Measurements from ENCODE around the gene FUOM. TPM values are rescaled to one million over a fixed set of nuclear protein-coding genes. Genes with fewer than 3 reads are reported as not detected.

Gene FUOM
- total RNA-seq (2021), result 39.6 and 41.8 TPM in 2 replicates
- long read RNA-seq, partial matches to known transcripts, result 29 of 46 reads
- long read RNA-seq, other reads (novel, unspliced or antisense), result 7 of 46 reads

DNA sequence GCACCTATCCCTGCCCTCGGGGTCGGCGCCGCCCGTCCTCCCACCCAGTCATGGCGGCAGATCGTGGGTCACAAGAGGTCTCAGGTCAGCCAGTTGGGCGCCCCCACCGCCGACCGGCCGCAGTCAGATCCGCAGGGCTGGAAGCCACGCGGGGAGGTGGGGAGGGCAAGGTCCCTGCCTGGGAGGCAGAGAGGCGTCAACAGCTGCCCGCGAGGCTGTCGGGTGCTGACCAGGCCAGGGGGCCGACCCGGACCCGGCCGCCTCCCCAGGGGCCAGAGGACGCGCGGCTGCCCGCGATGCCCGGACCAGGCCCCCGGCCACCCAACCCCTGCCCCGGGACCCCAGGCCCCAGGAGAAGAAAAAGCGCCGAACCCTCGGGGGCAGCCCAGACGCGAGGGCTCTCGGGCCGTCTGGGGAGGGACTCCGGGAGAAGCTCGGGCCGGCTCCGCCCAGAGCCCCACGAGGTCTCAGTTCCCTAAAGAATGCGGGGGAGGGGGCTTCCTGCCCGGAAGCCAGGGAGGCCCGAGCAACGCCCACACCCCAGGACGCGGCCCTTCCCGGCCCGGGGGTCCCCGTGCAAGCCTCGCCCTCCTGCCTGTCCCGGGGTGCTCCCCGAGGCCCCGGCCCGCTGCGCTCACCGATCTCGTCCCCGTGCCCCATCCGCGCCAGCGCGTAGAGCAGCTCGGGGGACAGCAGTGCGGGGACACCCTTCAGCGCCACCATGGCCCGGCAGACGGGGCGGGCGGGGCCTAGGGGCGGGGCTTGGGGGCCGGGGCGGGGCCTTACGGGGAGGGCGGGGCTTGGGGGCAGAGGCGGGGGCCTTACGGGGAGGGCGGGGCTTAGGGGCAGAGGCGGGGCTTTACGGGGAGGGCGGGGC lies at the start of gene FUOM:
TSS of gene FUOM (minus strand) at position 735 of the 877 bp plus-strand sequence. CDS start at position 723, 12 bp downstream.
- DNase-seq, result peak; percentile 93
- peaks cover 24% of the 10 kb centered on the region for H3K27me3 Mint-ChIP-seq (ENCODE audit: low read depth)
- Histone ChIP-seq H4K91ac (ENCODE audit: insufficient read length, low read depth, low read length) (no peak within 1 kb of the TSS), H3K56ac (ENCODE audit: insufficient read length, low read depth, low read length) (no peak within 1 kb of the TSS), H3K9me3 (ENCODE audit: control insufficient read depth, low read depth, low read length) (no peaks in the 10 kb centered on the region), H3K4ac (ENCODE audit: low read depth, low read length) (no peak within 1 kb of the TSS), H3K27me3 (ENCODE audit: insufficient read depth, low read length) (no peaks in the 10 kb centered on the region; the same call in 1 of the 2 replicates), H4K8ac (replicated peaks; ENCODE audit: insufficient read length, low read depth, low read length) (no peak within 1 kb of the TSS), H3T11ph (ENCODE audit: low read length) (no peak within 1 kb of the TSS), H3K79me1 (ENCODE audit: insufficient read depth, low read depth, low read length, poor library complexity, severe bottlenecking) (no peaks in the 10 kb centered on the region), H3K4me2 (ENCODE audit: insufficient read depth, insufficient read length, low read length) (peak within 1 kb of the TSS; percentile 35), H3K27ac (ENCODE audit: insufficient read length, low read depth, low read length) (no peak within 1 kb of the TSS), H3K14ac (ENCODE audit: insufficient read depth, low read length) (peak within 1 kb of the TSS; percentile 89; the same call in 1 of the 2 replicates), H2AK5ac (ENCODE audit: insufficient read length, low read length) (no peak within 1 kb of the TSS), H3K23ac (ENCODE audit: insufficient read length, low read depth, low read length) (no peak within 1 kb of the TSS), H3K4me1 (ENCODE audit: insufficient read depth, low read length) (no peaks in the 10 kb centered on the region), H2BK5ac (ENCODE audit: insufficient read length, low read length) (no peak within 1 kb of the TSS), H3K79me2 (ENCODE audit: insufficient read depth, low read length) (no peaks in the 10 kb centered on the region), H2BK15ac (ENCODE audit: low read depth, low read length) (no peak within 1 kb of the TSS), H3K18ac (ENCODE audit: insufficient read length, low read depth, low read length) (peak within 1 kb of the TSS; percentile 77), H2BK12ac (ENCODE audit: insufficient read length, low read depth, low read length) (no peak within 1 kb of the TSS), H3K23me2 (ENCODE audit: insufficient read length, low read depth, low read length, poor library complexity, severe bottlenecking) (no peaks in the 10 kb centered on the region), H4K5ac (ENCODE audit: insufficient read length, low read depth, low read length) (no peak within 1 kb of the TSS), H2BK20ac (ENCODE audit: low read depth, low read length, poor library complexity, severe bottlenecking) (no peak within 1 kb of the TSS), H4K20me1 (ENCODE audit: control insufficient read depth, insufficient read depth, insufficient read length) (no peaks in the 10 kb centered on the region), H3K9ac (ENCODE audit: extremely low read depth, insufficient read length, low read length) (peak within 1 kb of the TSS; percentile 53), H2BK120ac (ENCODE audit: low read depth, low read length, poor library complexity, severe bottlenecking) (no peak within 1 kb of the TSS), H2AFZ (ENCODE audit: low read length) (no peak within 1 kb of the TSS)
- WGBS (ENCODE audit: extremely low coverage, insufficient read length, low lambda C conversion rate), result no CpG with 5 or more reads among the region's 83 CpGs
- TF ChIP-seq, protein P1, sequence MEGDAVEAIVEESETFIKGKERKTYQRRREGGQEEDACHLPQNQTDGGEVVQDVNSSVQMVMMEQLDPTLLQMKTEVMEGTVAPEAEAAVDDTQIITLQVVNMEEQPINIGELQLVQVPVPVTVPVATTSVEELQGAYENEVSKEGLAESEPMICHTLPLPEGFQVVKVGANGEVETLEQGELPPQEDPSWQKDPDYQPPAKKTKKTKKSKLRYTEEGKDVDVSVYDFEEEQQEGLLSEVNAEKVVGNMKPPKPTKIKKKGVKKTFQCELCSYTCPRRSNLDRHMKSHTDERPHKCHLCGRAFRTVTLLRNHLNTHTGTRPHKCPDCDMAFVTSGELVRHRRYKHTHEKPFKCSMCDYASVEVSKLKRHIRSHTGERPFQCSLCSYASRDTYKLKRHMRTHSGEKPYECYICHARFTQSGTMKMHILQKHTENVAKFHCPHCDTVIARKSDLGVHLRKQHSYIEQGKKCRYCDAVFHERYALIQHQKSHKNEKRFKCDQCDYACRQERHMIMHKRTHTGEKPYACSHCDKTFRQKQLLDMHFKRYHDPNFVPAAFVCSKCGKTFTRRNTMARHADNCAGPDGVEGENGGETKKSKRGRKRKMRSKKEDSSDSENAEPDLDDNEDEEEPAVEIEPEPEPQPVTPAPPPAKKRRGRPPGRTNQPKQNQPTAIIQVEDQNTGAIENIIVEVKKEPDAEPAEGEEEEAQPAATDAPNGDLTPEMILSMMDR (conservative IDR thresholded peaks at IDR 0.05), result no peak
- peaks cover 12 to 15% (median 13%) of the 10 kb centered on the region in 3 experiments; a peak in 6 of 7 replicates for H3K36me3 Mint-ChIP-seq (ENCODE audit: insufficient read depth in 1 of 3, low read depth in 3 of 3)
- no peak within 1 kb of the TSS; a peak in 1 of 7 replicates for H3K27ac Mint-ChIP-seq
- no peaks in the 10 kb centered on the region for H3K9me3 Mint-ChIP-seq
- peaks cover 0 to 2% of the 10 kb centered on the region in 2 experiments; a peak in 1 of 4 replicates for H3K4me1 Mint-ChIP-seq
- H3K4me3 Mint-ChIP-seq, result peak within 1 kb of the TSS; percentile 75 to 83
